H1 (cell line): ENCODE data around the gene ZBTB44.

ENCODE experiments used
- ATF3 ChIP-seq: IDR thresholded peaks from 2 replicates; pipeline ENCODE4 v1.6.1; 2011; ENCODE audit warnings: low read depth, mild to moderate bottlenecking, low read length; ENCODE audit not compliant: insufficient read depth
- BACH1 ChIP-seq: IDR thresholded peaks from 2 replicates; pipeline ENCODE4 v1.6.1; 2012; ENCODE audit warnings: low read length, improper control_type of control experiment
- CEBPB ChIP-seq: IDR thresholded peaks from 2 replicates; pipeline ENCODE4 v1.6.1; 2012; ENCODE audit warnings: low read depth, low read length
- EZH2 ChIP-seq: fragments of 200-600 bp; sonication (generic); IDR thresholded peaks from 2 replicates; pipeline ENCODE4 v1.7.1; 2012; ENCODE audit warnings: low read depth, mild to moderate bottlenecking, moderate library complexity, low read length, inconsistent platforms; ENCODE audit not compliant: severe bottlenecking
- GABPA ChIP-seq: IDR thresholded peaks from 2 replicates; pipeline ENCODE4 v1.6.1; 2011; ENCODE audit warnings: mild to moderate bottlenecking, low read length, moderate library complexity, borderline replicate concordance; ENCODE audit not compliant: insufficient read depth
- MAX ChIP-seq: IDR thresholded peaks from 2 replicates; pipeline ENCODE4 v1.6.1; 2012; ENCODE audit warnings: inconsistent platforms
- RAD21 ChIP-seq, 2 experiments: IDR thresholded peaks in 1 of 2; conservative IDR thresholded peaks in 1 of 2; 2 replicates each; pipeline ENCODE4 v1.6.1; 2011; ENCODE audit warnings: low read depth in 2 of 2, low read length in 2 of 2, improper control_type of control experiment in 1 of 2, inconsistent platforms in 1 of 2, mild to moderate bottlenecking in 1 of 2, moderate library complexity in 1 of 2
- SP1 ChIP-seq: IDR thresholded peaks from 2 replicates; pipeline ENCODE4 v1.6.1; 2011; ENCODE audit warnings: low read depth, low read length
- YY1 ChIP-seq: IDR thresholded peaks from 2 replicates; pipeline ENCODE4 v1.6.1; 2011; ENCODE audit warnings: low read depth, mild to moderate bottlenecking, low read length
- ZNF274 ChIP-seq: IDR thresholded peaks from 2 replicates; pipeline ENCODE4 v1.7.0; 2012; ENCODE audit warnings: low read length, borderline replicate concordance; ENCODE audit errors: extremely low read depth
- TF ChIP-seq, protein P1 (sequence below), 3 experiments: IDR thresholded peaks; 1 replicate in 2 of 3; 2 replicates in 1 of 3; pipeline versions ENCODE4 v1.5.1 to v1.6.1; 2011; ENCODE audit warnings: low read length in 3 of 3, mild to moderate bottlenecking in 3 of 3, inconsistent platforms in 2 of 3, low read depth in 1 of 3, moderate library complexity in 1 of 3; ENCODE audit not compliant: insufficient read depth in 1 of 3; ENCODE audit errors: control extremely low read depth in 1 of 3

DNA sequence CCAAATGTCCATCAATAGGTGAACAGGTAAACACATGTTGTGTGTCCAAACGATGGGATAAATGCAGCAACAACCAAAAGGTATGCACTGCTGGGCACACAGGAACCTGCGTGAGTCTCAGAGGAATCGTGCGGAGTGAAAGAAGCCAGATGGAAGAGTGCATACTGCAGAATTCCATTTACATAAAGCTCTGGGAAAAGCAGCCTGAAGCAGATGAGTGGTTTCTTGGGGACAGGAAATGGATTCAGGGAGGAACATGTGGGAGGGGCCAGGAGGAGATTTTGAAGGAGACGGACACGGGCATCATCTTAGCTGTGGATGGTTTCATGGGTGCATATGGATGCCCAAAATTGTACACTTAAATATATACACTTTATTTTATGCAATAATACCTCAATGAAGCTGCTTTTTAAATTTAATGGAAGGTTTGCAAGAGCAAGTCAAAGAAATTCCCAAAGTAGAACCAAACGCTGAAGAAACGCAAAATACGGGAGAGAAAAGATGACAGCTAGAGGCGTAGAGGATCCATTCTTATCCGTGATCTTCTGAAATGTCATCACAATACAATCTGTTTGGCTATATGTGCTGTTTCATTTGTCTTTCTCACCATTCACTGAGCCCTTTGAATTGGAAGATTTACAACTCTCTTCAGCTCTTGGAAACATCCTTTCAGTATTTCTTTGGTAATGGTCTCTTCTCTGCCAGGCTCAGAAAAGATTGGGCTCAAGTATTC, 130.7 kb downstream of the ZBTB44 start:
- TF ChIP-seq BACH1 (no peak), EZH2 (no peak), ZNF274 (no peak), ATF3 (no peak), MAX (no peak), CEBPB (no peak), GABPA (no peak), YY1 (no peak), RAD21 (IDR thresholded peaks at IDR 0.05 in 1 of 2, conservative IDR thresholded peaks at IDR 0.05 in 1 of 2; ENCODE audit: low read depth in 2 of 2, low read length in 2 of 2) (no peak), SP1 (no peak)
- TF ChIP-seq, protein P1, sequence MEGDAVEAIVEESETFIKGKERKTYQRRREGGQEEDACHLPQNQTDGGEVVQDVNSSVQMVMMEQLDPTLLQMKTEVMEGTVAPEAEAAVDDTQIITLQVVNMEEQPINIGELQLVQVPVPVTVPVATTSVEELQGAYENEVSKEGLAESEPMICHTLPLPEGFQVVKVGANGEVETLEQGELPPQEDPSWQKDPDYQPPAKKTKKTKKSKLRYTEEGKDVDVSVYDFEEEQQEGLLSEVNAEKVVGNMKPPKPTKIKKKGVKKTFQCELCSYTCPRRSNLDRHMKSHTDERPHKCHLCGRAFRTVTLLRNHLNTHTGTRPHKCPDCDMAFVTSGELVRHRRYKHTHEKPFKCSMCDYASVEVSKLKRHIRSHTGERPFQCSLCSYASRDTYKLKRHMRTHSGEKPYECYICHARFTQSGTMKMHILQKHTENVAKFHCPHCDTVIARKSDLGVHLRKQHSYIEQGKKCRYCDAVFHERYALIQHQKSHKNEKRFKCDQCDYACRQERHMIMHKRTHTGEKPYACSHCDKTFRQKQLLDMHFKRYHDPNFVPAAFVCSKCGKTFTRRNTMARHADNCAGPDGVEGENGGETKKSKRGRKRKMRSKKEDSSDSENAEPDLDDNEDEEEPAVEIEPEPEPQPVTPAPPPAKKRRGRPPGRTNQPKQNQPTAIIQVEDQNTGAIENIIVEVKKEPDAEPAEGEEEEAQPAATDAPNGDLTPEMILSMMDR (IDR thresholded peaks at IDR 0.05; ENCODE audit: control extremely low read depth in 1 of 3, insufficient read depth in 1 of 3, low read depth in 1 of 3, low read length in 3 of 3) = no peak
